Endothelial cell of umbilical vein (primary cell): ENCODE measurements around the gene ACTL10. TPM values are rescaled to one million over a fixed set of nuclear protein-coding genes. Genes with fewer than 3 reads are reported as not detected.

Source experiments
- BruUV-seq: library from RNA; stranded (reverse); fragments of 400-500 nt; replicated peaks from 2 replicates; lab custom pipeline; 2021; lab: Mats Ljungman, UMichigan
- CTCF ChIA-PET: fragments of 300-600, 350-600 bp; sonication (Branson Sonifier 250); formaldehyde crosslinking; loops from one replicate; lab custom pipeline; 2021; ENCODE audit warnings: antibody characterized with exemption, inconsistent platforms; lab: Charles Lee
- POLR2A ChIA-PET: fragments of 300-600, 350-600 bp; sonication (Branson Sonifier 250); formaldehyde crosslinking; loops from one replicate; lab custom pipeline; 2021; ENCODE audit warnings: antibody characterized with exemption, inconsistent platforms; lab: Charles Lee
- DNase-seq: peaks from one replicate; pipeline ENCODE4 v3.0.0-alpha.2; 2011; ENCODE audit warnings: low read depth, low spot score
- FAIRE-seq: peaks from 2 replicates; lab custom pipeline; 2011; peaks lifted over from hg19 to GRCh38; lab: Jason Lieb, UNC
- H2AFZ ChIP-seq: 2 replicates; pipeline ENCODE4 v1.6.0; 2012; ENCODE audit warnings: low read depth, low read length, control low read depth, inconsistent platforms
- H3K27ac ChIP-seq: 2 replicates; pipeline ENCODE4 v1.5.1; 2011; ENCODE audit warnings: low read depth, mild to moderate bottlenecking, control low read depth, low read length, moderate library complexity; ENCODE audit not compliant: insufficient read depth
- H3K27me3 ChIP-seq, 2 experiments: 2 replicates each; pipeline versions ENCODE4 v1.6.0 to v1.6.1; 2011; ENCODE audit warnings: low read length in 2 of 2, mixed read lengths in 1 of 2; ENCODE audit not compliant: control insufficient read depth in 2 of 2, insufficient read depth in 2 of 2
- H3K36me3 ChIP-seq, 2 experiments: 2 replicates in 1 of 2; 3 replicates in 1 of 2; pipeline ENCODE4 v1.5.1; 2011; ENCODE audit warnings: low read length in 2 of 2, mild to moderate bottlenecking in 1 of 2, moderate library complexity in 1 of 2; ENCODE audit not compliant: control insufficient read depth in 2 of 2, insufficient read depth in 2 of 2; ENCODE audit errors: extremely low read depth in 1 of 2
- H3K4me1 ChIP-seq: 3 replicates; pipeline ENCODE4 v1.5.1; 2011; ENCODE audit warnings: mild to moderate bottlenecking, low read length; ENCODE audit not compliant: control insufficient read depth, insufficient read depth; ENCODE audit errors: extremely low read depth
- H3K4me2 ChIP-seq: 2 replicates; pipeline ENCODE4 v1.6.1; 2011; ENCODE audit warnings: low read length, control low read depth, mixed read lengths; ENCODE audit not compliant: insufficient read depth
- H3K4me3 ChIP-seq, 3 experiments: fragments of 200-600 bp in 1 of 3; sonication (generic), shearing (Covaris generic) in 1 of 3; replicated peaks in 1 of 3; 2 replicates each; pipeline ENCODE4 v1.5.1; 2011 to 2016; ENCODE audit warnings: control low read depth in 3 of 3, low read length in 3 of 3, mild to moderate bottlenecking in 2 of 3, inconsistent platforms in 1 of 3, low read depth in 1 of 3, moderate library complexity in 1 of 3; ENCODE audit not compliant: insufficient read depth in 1 of 3
- H3K79me2 ChIP-seq: 2 replicates; pipeline ENCODE4 v1.6.0; 2012; ENCODE audit warnings: low read length, inconsistent platforms; ENCODE audit not compliant: control insufficient read depth, insufficient read depth
- H3K9ac ChIP-seq: replicated peaks from 2 replicates; pipeline ENCODE3; 2011; ENCODE audit warnings: low read length, control low read depth; ENCODE audit not compliant: insufficient read depth; ENCODE audit errors: extremely low read depth
- H3K9me1 ChIP-seq: replicated peaks from 3 replicates; pipeline ENCODE4 v1.6.0; 2011; ENCODE audit warnings: mild to moderate bottlenecking, low read length; ENCODE audit not compliant: control insufficient read depth, insufficient read depth; ENCODE audit errors: extremely low read depth
- H3K9me3 ChIP-seq: replicated peaks from 2 replicates; pipeline ENCODE4 v1.5.1; 2012; ENCODE audit warnings: low read length, inconsistent platforms; ENCODE audit not compliant: control insufficient read depth, insufficient read depth
- H4K20me1 ChIP-seq: replicated peaks from 2 replicates; pipeline ENCODE3; 2011; ENCODE audit warnings: mild to moderate bottlenecking, low read length; ENCODE audit not compliant: control insufficient read depth, insufficient read depth; ENCODE audit errors: extremely low read depth
- EZH2 ChIP-seq: IDR thresholded peaks from 2 replicates; pipeline ENCODE4 v1.6.1; 2012; ENCODE audit warnings: borderline replicate concordance, low read depth, mild to moderate bottlenecking, moderate library complexity, low read length, inconsistent platforms; ENCODE audit not compliant: severe bottlenecking
- GATA2 ChIP-seq: IDR thresholded peaks from 2 replicates; pipeline ENCODE4 v1.7.0; 2011; ENCODE audit warnings: low read depth, mild to moderate bottlenecking, moderate library complexity, mixed read lengths, low read length; ENCODE audit not compliant: insufficient read length, insufficient read depth
- JUN ChIP-seq: IDR thresholded peaks from 2 replicates; pipeline ENCODE4 v1.6.1; 2011; ENCODE audit warnings: borderline replicate concordance, low read depth; ENCODE audit not compliant: insufficient read length, insufficient read depth
- POLR2A ChIP-seq: IDR thresholded peaks from 2 replicates; pipeline ENCODE4 v1.6.1; 2012; ENCODE audit warnings: low read depth, mild to moderate bottlenecking, control low read depth, low read length
- POLR2AphosphoS5 ChIP-seq: IDR thresholded peaks from 2 replicates; pipeline ENCODE4 v1.6.1; 2012; ENCODE audit warnings: low read depth, mild to moderate bottlenecking, control low read depth, low read length, moderate library complexity; ENCODE audit not compliant: insufficient read depth
- dilution Hi-C: fragments of 300-500 bp; cut with MboI; formaldehyde crosslinking; loops from one replicate; pipeline ENCODE4 v1.15.0; 2019; ENCODE audit warnings: low sequenced_read_pairs; ENCODE audit not compliant: extremely low pct_ligation_motif_present
- intact Hi-C: fragments of 100-400 bp; cut with micrococcal nuclease; formaldehyde crosslinking; loops from one replicate; pipeline ENCODE4 v1.10.0; 2022
- polyA plus RNA-seq, 4 experiments: library from polyadenylated mRNA; depleted of rRNA in 3 of 4; stranded (reverse) in 3 of 4; unstranded in 1 of 4; fragments of >200 nt; gene quantifications; 2 replicates each; pipeline versions ENCODE4 v1.2.1 to v1.2.3, GENCODE V29; 2011 to 2012; ENCODE audit warnings: missing spikeins in 1 of 4
- total RNA-seq: library from RNA; stranded (reverse); gene quantifications from 2 replicates; pipeline ENCODE4 v1.2.3, GENCODE V29; 2021
- TF ChIP-seq, protein P1 (sequence below), 2 donors: IDR thresholded peaks; 1 replicate in 1 of 2; 2 replicates in 1 of 2; pipeline ENCODE4 v1.5.1; 2011; ENCODE audit warnings: low read length in 2 of 2, mild to moderate bottlenecking in 2 of 2, moderate library complexity in 2 of 2, control low read depth in 1 of 2, inconsistent platforms in 1 of 2, low read depth in 1 of 2; ENCODE audit not compliant: insufficient read depth in 1 of 2; ENCODE audit errors: extremely low read depth in 1 of 2

ACTL10 gene
- total and polyA plus RNA-seq, 2 donors (not counting 3 experiments of a cell fraction or from before 2014, with no cell fraction given): 0.92 to 1.4 TPM

DNA sequence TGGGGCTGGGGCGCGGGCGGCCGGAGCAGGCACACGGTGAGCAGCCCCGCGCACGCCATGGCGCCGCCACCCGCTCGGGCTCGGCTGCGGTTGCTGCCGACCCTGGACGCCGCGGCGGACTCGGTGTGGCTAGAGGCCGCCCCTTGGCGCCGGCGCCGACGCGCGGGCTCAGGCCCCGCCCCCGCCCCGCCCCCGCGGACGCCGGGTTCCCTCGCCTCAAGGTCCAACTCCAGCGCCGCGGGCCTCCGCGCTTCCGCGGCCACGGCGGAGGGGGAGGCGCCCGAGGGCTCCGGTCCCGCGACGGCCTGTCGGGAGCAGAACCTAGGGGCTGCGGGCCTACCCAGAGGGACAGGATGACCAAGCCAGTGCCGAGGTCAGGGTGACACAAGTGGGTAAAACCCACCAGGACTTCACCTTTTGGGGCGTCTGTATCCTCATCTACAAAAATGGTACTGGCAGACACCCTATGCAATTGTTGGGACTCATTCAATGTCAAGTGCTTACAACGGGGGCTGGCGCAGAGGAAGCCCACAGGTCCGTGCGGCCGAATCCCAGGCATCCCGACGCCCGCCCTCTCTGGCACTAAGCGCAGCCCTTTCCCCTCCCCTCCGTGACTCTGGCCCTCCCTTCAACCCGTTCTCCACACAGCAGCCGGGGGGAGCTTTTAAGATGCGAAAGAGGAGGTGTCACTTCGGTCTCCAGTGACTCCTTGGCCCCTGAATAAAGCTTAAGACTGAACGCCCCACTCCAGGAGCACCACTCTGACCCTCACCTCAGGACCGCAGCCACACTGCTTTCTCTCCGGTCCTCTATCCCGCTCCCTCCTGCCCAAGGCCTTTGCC lies 7.8 kb downstream of the ACTL10 start, which contains the start of gene NECAB3:
NECAB3 (minus strand) TSS at position 135 of the 842 bp plus-strand sequence; CDS start at position 59, 76 bp downstream.
- intact Hi-C loops (loop anchor here (1.0 kb wide), 2 partner anchors 10 to 57 kb away; partner anchors contain the start of gene ZNF341), dilution Hi-C loops (no loop called here)
- H3K27ac ChIP-seq: peak within 1 kb of the TSS; percentile 30
- H3K9ac ChIP-seq: peak within 1 kb of the TSS; percentile 63
- no TSS peak for BruUV-seq
- FAIRE-seq (peak; percentile 80), DNase-seq (peak; percentile 84)
- H3K4me2 ChIP-seq: peak within 1 kb of the TSS; percentile 54
- no peaks in the 10 kb centered on the region for H3K9me1 ChIP-seq
- peak within 1 kb of the TSS; percentile 47 to 56 (median 47) for H3K4me3 ChIP-seq
- peaks cover 15% of the 10 kb centered on the region for H3K4me1 ChIP-seq
- POLR2A ChIA-PET: no interaction called here
- no peaks in the 10 kb centered on the region for H3K9me3 ChIP-seq
- H3K27me3 ChIP-seq: no peaks in the 10 kb centered on the region
- peak within 1 kb of the TSS; percentile 74 for H2AFZ ChIP-seq
- H3K36me3 ChIP-seq: no peaks in the 10 kb centered on the region
- H4K20me1 ChIP-seq: no peaks in the 10 kb centered on the region
- no peaks in the 10 kb centered on the region for H3K79me2 ChIP-seq
- CTCF ChIA-PET: no interaction called here
- TF ChIP-seq EZH2 (no peak), JUN (no peak), POLR2A (peak; percentile 68), GATA2 (no peak), POLR2AphosphoS5 (peak; percentile 76)
- TF ChIP-seq, protein P1, sequence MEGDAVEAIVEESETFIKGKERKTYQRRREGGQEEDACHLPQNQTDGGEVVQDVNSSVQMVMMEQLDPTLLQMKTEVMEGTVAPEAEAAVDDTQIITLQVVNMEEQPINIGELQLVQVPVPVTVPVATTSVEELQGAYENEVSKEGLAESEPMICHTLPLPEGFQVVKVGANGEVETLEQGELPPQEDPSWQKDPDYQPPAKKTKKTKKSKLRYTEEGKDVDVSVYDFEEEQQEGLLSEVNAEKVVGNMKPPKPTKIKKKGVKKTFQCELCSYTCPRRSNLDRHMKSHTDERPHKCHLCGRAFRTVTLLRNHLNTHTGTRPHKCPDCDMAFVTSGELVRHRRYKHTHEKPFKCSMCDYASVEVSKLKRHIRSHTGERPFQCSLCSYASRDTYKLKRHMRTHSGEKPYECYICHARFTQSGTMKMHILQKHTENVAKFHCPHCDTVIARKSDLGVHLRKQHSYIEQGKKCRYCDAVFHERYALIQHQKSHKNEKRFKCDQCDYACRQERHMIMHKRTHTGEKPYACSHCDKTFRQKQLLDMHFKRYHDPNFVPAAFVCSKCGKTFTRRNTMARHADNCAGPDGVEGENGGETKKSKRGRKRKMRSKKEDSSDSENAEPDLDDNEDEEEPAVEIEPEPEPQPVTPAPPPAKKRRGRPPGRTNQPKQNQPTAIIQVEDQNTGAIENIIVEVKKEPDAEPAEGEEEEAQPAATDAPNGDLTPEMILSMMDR (IDR thresholded peaks at IDR 0.05; ENCODE audit: extremely low read depth in 1 of 2, insufficient read depth in 1 of 2, low read depth in 1 of 2, low read length in 2 of 2): no peak
